Measurements from ENCODE around the gene ZNF888.
"Not testable (repeated sequence)": the region's sequence is repeated elsewhere in the genome, so short reads cannot be mapped to it uniquely, and the experiment has no call there.

Gene ZNF888

DNA sequence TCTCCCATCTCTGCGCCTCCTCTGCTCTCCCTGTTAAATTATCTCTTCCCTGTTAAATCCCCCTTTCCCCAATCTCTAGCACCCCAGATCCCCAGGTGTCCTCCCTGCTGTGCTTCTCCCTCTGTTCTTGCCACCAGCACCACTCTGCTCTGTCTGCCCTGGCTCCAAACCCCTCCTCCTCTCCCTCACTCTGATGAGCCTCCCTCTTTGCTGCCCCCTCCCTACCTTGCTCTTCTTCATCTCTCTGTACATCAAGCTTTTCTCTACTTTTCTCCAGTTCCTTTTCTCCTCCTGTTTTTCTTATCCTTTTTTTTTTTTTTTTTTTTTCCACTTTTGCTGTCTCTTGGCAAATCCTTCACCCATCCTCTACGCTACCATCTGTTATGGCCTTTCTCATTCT, 18.3 kb upstream of the ZNF888 start:
- not testable (repeated sequence) for DNase-seq

DNA sequence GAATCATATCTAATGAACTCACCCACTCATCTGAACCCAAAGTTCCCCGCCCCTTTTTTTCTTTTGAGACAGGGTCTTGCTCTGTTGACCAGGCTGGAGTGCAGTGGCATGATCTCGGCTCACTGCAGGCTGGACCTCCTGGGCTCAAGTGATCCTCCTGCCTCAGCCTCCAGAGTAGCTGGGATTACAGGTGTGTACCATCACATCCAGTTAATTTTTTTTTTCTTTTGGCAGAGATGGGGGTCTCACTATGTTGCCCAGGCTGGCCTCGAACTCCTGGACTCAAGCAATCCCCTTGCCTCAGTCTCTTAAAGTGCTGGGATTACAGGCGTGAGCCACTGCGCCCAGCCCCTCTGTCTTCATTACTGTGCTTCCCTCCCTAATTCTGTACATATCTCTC, 17.7 kb upstream of the ZNF888 start:
- DNase-seq: not testable (repeated sequence)

DNA sequence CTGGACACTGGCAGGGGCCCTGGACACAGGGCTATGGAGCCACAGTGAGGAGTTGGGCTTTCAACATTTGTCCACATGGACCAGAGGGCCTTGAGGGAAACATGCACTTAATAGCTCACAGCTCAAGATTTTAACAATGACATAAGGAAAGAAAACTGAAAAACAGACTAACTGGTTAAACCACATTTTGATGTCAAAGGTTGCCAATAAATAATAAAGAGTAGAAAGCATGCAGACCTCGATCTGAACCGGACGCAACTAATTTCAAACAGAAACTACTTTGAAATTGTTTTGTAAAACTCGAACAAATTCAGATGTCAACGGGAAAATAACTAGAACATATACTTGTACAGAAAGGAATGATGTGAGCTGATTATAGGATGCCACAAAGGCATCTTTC, 15.5 kb upstream of the ZNF888 start:
- DNase-seq: no peak

DNA sequence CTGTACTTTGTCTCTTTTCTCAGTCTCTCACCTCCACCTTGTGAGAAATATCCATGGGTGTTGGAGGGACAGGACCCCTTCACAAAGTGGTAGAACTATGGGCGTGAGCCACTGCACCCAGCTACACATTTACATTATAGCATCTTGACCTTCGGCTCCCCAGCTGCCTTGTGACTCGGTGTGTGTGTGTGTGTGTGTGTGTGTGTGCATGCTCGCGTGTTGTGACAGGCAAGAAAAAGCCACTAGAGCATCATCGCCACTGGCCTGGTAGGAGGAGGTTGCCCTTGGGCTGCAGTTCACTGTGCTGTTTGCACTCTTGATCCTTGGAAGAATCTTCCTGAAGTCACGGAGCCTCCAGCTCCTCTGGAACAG, 13.7 kb upstream of the ZNF888 start:
- DNase-seq: no peak

DNA sequence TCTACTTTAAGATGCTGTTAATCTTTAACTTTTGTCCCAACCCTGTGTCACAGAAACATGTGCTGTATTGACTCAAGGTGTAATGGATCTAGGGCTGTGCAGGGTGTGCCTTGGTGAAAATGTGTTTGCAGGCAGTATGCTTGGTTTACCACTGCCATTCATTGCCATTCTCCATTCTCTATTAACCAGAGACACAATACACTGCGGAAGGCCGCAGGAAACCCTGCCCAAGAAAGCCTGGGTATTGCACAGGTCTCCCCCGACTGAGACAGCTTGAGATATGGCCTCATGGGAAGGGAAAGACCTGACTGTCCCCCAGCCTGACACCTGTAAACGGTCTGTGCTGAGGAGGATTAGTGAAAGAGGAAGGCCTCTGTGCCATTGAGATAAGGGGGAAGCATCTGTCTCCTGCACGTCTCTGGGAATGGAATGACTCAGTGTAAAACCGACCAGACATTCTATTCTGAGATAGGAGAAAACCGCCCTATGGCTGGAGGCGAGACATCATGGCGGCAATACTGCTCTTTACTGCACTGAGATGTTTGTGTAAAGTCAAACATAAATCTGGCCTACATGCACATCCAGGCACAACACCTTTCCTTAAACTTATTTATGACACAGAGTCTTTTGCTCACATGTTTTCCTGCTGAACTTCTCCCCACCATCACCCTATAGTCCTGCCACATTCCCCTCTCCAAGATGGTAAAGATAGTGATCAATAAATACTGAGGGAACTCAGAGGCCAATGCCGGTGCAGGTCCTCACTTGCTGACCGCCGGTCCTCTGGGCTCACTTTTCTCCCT, 13.1 kb upstream of the ZNF888 start:
- no peak for DNase-seq

DNA sequence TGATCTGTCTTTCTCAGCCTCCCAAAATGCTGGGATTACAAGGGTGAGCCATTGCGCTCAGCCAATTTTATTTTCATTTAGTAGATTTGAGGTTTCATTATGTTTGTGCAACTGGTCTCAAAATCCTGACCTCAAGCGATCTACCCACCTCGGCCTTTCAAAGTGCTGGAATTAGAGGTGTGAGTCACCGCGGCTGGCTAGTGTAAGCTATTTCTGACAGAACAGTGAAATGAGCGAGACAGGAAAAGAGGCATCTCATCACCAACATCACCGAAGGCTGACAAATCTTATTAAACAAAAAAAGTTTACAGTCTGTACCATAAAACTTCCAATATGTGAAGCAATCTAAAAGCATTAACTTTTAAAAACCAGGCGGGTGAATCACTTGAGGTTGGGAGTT, 12.2 kb upstream of the ZNF888 start:
- DNase-seq: no peak

DNA sequence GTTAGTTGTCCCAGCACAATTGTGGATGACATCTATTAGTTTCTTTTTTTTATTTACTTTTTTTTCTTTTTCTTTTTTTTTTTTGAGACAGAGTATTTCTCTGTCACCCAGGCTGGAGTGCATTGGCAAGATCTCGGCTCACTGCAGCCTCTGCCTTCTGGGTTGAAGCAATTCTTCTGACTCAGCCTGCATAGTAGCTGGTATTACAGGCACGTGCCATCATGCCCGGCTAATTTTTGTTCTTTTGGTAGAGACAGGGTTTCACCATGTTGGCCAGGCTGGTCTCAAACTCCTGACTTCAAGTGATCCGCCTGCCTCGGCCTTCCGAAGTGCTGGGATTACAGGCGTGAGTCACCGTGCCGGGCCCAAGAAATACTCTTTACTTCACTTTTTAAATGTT, 1.4 kb upstream of the ZNF888 start:
- not testable (repeated sequence) for DNase-seq

DNA sequence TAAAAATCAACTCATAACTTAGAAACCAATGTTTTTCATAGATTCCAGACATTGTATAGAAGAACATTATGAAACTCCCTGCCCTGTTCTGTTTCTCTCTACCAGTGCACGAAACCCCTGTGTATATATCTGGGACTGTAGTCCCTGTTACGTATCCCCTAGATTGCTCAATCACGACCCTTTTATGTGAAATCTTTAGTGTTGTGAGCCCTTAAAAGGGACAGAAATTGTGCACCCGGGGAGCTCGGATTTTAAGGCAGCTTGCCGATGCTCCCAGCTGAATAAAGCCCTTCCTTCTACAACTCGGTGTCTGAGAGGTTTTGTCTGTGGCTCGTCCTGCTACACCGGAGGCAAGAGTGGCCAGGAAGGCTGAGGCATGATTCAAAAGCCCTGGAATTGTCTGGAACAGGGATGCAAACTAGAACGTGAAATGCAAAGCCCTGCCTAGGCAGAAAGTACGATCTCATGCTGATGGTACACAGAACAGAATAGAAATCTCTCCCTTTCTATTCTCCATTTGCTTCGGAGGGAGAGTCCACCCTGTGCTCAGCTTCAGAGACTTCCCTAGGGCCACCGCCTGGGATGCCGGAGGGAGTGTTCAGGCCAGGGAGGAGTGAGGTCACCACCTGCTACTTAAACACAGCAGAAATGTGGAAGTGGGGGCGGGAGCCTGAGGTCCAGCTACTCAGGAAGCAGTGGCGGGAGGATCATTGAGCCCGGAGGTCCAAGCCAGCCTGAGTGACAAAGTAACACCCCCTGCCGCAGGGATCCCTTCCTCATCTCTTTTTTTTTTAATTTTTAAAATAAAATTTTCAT, 758 bp upstream of the ZNF888 start:
- no peak for DNase-seq

DNA sequence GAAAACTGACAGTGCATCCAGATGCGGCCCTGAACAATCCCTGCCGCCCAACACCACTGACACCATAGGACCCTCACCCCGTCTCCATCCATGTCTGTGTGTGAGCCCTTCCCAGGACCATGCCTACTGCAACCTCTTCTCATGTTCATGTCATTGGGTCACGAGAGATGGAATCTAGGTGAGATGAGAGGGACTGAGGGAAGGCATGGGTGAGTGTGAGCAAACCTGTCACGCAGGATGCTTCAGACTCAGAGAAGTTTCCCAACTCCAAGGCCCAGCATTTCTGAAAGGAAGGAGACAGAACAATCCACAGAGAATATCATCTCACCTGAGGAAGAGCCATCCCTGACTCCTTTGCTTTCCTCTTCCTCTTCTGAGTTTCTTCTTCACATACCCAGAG, 5.7 kb downstream of the ZNF888 start:
- no peak for DNase-seq

DNA sequence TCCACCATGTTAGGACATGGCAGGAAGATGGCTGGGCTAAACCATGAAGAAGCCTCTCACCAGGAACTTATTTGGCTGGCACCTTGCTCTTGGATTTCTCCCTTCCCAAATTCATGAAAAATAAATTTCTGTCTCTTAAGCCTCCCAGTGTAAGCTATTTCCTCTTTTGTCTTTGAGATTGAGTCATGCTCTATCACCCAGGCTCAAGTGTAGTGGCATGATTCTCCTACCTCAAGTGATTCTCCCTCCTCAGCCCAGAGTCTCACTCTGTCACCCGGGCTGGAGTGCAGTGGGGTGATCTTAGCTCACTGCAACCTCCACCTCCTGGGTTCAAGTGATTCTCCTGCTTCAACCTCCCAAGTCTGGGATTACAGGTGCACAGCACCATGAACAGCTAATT, 12.6 kb downstream of the ZNF888 start:
- no peak for DNase-seq

DNA sequence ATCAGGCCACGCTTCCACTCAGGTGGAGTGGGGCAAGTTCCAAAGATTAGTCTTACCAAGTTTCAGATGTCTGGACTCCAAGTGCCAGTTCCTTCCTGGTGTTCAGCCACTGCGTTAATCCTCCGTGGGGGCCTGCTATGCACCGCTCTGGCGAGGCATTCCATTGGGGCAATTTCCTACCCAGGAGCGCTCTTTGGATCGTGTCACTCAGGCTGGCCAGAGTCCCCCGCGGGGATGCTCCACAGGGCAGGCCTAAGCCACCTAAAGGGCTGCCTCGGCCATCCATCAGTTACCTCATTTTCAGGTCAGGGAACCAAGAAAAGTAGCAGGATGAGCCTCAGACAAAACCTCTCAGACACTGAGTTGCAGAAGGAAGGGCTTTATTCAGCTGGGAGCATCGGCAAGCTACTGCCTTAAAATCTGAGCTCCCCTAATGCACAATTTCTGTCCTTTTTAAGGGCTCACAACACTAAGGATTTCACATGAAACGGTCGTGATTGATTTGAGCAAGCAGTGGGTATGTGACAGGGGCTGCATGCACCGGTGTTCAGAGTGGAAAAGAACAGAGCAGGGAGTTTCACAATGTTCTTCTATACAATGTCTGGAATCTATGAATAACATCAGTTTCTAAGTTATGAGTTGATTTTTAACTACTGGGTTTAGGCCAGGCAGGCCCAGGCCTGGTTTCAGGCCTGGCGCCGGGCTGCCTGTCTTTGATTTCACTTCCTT, 19.0 kb downstream of the ZNF888 start:
- DNase-seq: not testable (repeated sequence)

DNA sequence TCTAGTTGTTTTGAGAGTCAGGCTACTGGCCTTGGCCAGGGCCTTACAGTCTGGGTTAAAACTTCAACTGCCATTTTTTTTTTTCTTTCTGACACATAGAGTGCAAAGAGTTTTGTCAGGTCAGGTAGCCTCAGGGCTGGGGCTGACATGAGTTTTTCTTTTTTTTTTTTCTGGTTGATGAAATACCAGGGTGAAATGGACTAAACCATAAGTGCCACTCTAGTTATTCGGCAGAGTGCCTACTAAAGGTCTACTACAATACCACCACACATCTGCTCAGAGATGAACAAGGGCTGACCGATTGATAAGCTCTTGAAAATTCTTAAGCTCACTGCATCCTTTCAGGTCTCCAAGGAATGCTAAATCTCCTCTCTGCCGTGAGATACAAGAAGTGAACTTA, 21.4 kb downstream of the ZNF888 start:
- no peak for DNase-seq

DNA sequence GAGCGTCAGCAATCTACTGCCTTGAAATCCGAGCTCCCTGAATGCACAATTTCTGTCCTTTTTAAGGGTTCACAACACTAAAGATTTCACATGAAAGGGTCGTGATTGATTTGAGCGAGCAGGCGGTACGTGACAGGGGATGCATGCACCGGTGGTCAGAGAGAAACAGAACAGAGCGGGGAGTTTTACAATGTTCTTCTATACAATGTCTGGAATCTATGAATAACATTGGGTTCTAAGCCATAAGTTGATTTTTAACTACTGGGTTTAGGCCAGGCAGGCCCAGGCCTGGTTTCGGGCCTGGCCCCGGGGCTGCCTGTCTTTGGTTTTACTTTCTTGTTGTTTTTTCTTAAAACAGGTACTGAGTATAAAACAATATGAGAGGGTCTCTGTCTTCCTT, 24.6 kb downstream of the ZNF888 start:
- DNase-seq: not testable (repeated sequence)

DNA sequence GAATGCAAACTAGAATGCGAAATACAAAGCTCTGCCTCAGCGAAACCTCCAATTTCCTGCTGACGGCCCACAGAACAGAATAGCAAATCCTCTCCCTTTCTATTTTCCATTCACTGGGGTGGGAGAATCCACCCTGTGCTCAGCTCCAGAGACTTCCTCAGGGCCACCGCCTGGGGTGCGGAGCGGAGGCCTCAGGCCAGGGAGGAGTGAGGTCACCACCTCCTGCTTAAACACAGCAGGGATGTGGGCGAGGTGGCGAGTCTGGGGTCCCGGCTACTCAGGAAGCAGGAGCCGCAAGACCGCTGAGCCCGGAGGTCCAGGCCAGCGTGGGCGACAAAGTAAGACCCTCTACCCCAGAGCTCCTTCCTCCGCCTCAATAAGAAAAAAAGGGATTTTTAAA, 25.1 kb downstream of the ZNF888 start:
- no peak for DNase-seq

DNA sequence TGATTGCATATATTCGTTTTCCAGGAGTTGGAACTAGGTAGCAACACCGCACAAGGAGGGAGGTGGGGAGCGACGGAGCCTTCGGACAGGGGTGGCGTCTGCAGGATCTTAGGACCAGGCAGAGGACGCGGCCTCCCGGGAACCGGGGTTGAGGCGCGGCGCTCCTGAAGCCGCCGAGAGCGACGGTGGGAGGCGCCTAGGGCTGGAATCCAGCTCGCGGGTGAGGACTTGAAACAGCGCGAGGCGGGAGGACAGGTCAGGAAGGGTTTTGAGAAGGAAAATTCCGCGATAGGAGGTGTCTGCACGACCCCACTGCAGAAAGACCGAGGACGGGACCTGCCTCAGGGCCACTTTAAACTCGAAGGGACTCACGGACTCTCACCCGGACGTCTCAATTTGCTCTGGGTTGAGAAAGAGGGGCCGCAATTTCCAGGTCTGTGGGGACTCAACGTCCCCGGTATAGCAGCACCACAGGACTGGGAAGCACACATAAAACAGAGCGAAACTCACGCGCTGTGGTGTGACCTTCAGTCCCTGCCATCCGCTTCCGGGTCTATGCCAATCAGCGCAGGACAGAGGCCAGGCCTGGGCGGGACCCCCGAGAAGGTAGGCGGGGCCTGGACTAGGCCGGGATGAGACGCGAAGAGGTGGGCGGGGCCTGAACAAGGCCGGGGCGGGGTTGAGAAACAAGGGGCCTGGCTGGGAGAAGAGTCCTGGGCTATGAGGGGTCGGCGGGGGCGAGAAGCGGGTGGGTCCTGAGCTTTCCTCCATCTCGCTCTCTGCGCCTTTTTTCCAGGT, 25.9 kb downstream of the ZNF888 start, which contains the start of gene ZNF320:
Gene ZNF320, minus strand, starts transcription at position 498 of the 798 bp plus-strand sequence. CDS start 7,380 bp downstream, outside the sequence.
- DNase-seq: peak; percentile 97

DNA sequence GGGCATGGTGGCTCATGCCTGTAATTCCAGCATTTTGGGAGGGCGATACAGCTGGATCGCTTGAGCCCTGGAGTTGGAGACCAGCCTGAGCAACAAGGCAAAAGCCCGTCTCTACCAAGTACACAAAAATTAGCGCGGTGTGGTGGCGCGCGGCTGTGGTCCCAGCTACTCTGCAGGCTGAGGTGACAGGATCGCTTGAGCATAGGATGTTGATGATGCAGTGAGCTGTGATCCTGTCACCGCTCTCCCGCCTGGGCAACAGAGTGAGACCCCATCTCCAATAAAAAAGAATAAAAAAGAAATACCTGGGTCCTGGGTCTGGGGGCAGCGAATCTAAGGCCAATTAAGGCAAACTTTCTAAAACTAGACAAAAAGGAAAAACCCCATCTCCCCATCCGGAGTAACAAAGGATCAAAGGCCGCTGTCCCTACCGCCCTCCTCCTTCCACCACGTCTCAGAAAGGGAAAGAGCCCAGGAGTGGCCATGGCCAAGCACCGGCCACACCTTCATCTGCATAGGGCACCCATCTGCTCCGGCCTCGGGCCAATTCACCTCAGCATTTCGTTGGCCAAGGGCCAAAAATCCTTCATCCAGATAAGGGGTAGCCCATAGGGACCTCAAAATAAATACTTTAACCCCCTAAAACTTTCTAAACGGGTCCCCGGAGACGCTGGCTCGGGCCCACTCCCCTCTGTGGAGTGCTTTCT, 26.6 kb downstream of the ZNF888 start:
- peak; percentile 50 for DNase-seq

DNA sequence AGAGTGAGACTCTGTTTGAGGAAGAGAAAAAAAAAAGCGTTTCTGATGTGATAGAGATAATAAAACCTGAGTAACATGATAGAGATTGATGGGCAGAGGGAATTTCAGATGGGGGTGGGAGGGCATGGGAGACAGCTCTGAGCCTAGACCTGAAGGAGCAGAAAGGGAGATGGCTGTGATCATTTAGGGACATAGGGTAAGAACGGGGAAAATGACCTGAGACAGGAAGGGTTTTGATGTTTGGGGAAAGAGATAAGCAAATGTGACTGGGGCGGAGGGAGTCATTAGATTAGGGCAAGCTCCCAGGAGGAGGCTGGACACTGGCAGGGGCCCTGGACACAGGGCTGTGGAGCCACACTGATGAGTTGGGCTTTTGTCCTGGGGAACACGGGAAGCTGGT, 31.9 kb downstream of the ZNF888 start:
- no peak for DNase-seq

DNA sequence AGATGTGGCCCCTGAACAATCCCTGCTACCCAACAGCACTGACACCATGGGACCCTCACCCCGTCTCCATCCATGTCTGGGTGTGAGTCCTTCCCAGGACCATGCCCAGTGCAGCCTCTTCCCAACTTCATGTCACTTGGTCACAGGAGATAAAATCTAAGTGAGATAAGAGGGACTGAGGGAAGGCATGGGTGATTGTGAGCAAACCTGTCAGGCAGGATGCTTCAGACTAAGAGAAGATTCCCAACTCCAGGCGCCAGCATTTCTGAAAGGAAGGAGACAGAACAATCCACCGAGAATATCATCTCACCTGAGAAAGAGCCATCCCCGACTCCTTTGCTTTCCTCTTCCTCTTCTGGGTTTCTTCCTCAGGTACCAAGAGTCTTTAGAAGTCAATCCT, 33.3 kb downstream of the ZNF888 start:
- DNase-seq: no peak

DNA sequence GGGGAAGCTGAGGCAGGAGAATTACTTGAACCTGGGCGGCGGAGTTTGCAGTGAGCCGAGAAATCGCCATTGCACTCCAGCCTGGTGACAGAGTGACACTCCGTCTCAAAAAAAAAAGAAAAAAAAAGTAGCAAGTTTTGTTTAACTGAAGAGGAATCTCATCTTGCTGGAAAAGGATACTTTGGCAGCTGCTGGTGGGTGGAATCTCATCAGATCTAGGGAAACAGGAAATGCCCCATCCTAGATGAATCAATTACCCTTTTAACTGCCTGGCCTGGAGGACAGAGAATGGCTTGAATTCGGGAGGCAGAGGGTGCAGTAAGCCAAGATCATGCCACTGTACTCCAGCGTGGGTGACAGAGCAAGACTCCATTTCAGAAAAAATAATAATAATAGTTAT, 34.2 kb downstream of the ZNF888 start:
- no peak for DNase-seq

DNA sequence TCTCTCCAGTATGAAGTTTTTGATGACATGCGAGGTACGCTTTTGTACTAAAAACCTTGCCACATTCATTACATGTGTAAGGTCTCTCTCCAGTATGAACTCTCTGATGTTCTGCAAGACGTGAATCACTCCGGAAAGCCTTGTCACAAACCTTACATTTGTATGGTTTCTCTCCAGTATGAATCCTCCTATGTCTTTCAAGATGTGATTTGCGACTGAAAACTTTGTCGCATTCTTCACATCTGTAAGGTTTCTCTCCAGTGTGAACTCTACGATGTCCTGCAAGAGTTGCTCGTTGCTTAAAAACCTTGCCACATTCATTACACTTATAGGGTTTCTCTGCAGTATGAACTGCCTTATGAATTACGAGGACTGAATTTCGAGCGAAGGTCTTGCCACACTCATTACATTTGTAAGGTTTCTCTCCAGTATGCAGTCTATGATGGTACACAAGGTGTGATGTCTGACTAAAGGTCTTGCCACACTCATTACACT, 42.3 kb downstream of the ZNF888 start:
- no peak for DNase-seq

DNA sequence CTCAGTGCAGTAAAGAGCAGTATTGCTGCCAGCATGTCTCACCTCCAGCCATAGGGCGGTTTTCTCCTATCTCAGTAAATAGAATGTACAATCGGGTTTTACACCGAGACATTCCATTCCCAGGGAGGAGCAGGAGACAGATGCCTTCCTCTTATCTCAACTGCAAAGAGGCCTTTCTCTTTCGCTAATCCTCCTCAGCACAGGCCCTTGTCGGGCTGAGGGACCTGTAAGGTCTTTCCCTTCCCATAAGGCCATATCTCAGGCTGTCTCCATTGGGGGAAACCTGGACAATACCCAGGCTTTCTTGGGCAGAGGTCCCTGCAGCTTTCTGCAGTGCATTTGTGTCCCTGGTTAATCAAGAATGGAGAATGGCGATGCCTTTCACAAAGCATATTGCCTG, 50.2 kb downstream of the ZNF888 start:
- not testable (repeated sequence) for DNase-seq

DNA sequence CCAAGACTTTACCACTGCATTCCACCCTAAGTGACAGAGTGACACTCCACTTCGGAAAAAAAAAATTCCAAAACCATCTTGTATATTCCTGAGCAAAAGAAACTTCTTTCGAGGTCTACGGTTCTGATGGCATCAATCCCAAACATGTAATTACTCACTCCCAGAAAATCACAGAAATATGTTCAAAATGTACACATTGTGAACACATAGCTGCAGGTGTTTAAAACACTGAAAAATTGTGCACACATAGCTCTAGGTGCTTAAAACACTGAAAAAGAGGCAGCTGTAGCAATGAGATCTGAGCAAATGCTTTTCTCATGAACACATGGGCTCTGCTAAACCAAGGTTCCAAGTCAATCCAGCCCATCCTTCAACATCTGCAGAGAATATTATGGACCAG, 51.8 kb downstream of the ZNF888 start:
- no peak for DNase-seq
